H1 (cell line): ENCODE results near the gene DHTKD1. TPM values are rescaled to one million over a fixed set of nuclear protein-coding genes. Genes with fewer than 3 reads are reported as not detected.

Experiments
- CTCF ChIA-PET: fragments of 300-600 bp; sonication (Branson Sonifier 250); formaldehyde crosslinking; loops from one replicate; lab custom pipeline; 2021; ENCODE audit not compliant: partially characterized antibody; lab: Charles Lee
- POLR2A ChIA-PET: fragments of 300-600 bp; sonication (Branson Sonifier 250); formaldehyde crosslinking; loops from one replicate; lab custom pipeline; 2021; ENCODE audit warnings: inconsistent platforms; ENCODE audit not compliant: partially characterized antibody; lab: Charles Lee
- DNase-seq, 2 experiments: peaks; one replicate each; pipeline versions ENCODE4 v3.0.0 to v3.0.0-alpha.2; 2010 to 2022; ENCODE audit warnings: low spot score in 2 of 2, low read depth in 1 of 2, mixed read lengths in 1 of 2
- FAIRE-seq: peaks from 2 replicates; lab custom pipeline; 2011; peaks lifted over from hg19 to GRCh38; lab: Jason Lieb, UNC
- H2AFZ ChIP-seq: 2 replicates; pipeline ENCODE4 v1.8.1; 2012; ENCODE audit warnings: low read length, inconsistent platforms
- H2AK5ac ChIP-seq: 2 replicates; pipeline ENCODE4 v1.6.1; 2013; ENCODE audit warnings: low read depth, low read length
- H2BK120ac ChIP-seq: replicated peaks from 2 replicates; pipeline ENCODE3; 2013; ENCODE audit warnings: low read depth, low read length, inconsistent platforms
- H2BK12ac ChIP-seq: 2 replicates; pipeline ENCODE4 v1.6.1; 2013; ENCODE audit warnings: low read depth, low read length
- H2BK15ac ChIP-seq: 2 replicates; pipeline ENCODE4 v1.6.1; 2013; ENCODE audit warnings: low read length
- H2BK20ac ChIP-seq: 2 replicates; pipeline ENCODE4 v1.6.1; 2013; ENCODE audit warnings: low read length
- H2BK5ac ChIP-seq: 2 replicates; pipeline ENCODE4 v1.6.1; 2013; ENCODE audit warnings: low read depth, low read length
- H3K14ac ChIP-seq: 2 replicates; pipeline ENCODE4 v1.6.1; 2013; ENCODE audit warnings: inconsistent platforms; ENCODE audit not compliant: insufficient read length
- H3K18ac ChIP-seq: 2 replicates; pipeline ENCODE4 v1.6.1; 2013; ENCODE audit warnings: low read length; ENCODE audit errors: extremely low read depth
- H3K23ac ChIP-seq: 2 replicates; pipeline ENCODE4 v1.6.1; 2013; ENCODE audit warnings: inconsistent platforms; ENCODE audit not compliant: insufficient read length
- H3K23me2 ChIP-seq: 2 replicates; pipeline ENCODE4 v1.6.1; 2013; ENCODE audit warnings: low read depth, low read length
- H3K27ac ChIP-seq: 2 replicates; pipeline ENCODE4 v1.6.1; 2011; ENCODE audit warnings: low read depth, low read length, inconsistent platforms
- H3K27me3 ChIP-seq, 4 experiments: replicated peaks in 1 of 4; 1 replicate in 1 of 4; 2 replicates in 3 of 4; pipeline versions ENCODE4 v1.6.1 to v1.8.1; 2011 to 2013; ENCODE audit warnings: low read length in 3 of 4, mild to moderate bottlenecking in 3 of 4, inconsistent platforms in 2 of 4, mixed read lengths in 2 of 4, moderate library complexity in 1 of 4; ENCODE audit not compliant: control insufficient read depth in 3 of 4, insufficient read depth in 3 of 4; ENCODE audit errors: extremely low read depth in 1 of 4
- H3K36me3 ChIP-seq, 4 experiments: 2 replicates each; pipeline versions ENCODE4 v1.6.1 to v1.8.1; 2011 to 2013; ENCODE audit warnings: mild to moderate bottlenecking in 4 of 4, low read length in 3 of 4, moderate library complexity in 2 of 4, control low read depth in 1 of 4, inconsistent platforms in 1 of 4; ENCODE audit not compliant: insufficient read depth in 4 of 4, control insufficient read depth in 2 of 4
- H3K4ac ChIP-seq: replicated peaks from 2 replicates; pipeline ENCODE3; 2013; ENCODE audit warnings: low read length, low read depth, mixed read lengths, inconsistent platforms; ENCODE audit not compliant: insufficient read length
- H3K4me1 ChIP-seq, 4 experiments: replicated peaks in 1 of 4; 1 replicate in 1 of 4; 2 replicates in 3 of 4; pipeline versions ENCODE4 v1.6.1 to v1.8.1; 2011 to 2013; ENCODE audit warnings: low read length in 3 of 4, inconsistent platforms in 2 of 4, mixed read lengths in 1 of 4; ENCODE audit not compliant: insufficient read depth in 4 of 4, control insufficient read depth in 3 of 4
- H3K4me2 ChIP-seq, 2 experiments: 2 replicates each; pipeline versions ENCODE4 v1.6.1 to v1.8.1; 2011 to 2013; ENCODE audit warnings: low read depth in 2 of 2, low read length in 2 of 2, control low read depth in 1 of 2, inconsistent platforms in 1 of 2, mild to moderate bottlenecking in 1 of 2; ENCODE audit not compliant: insufficient read depth in 1 of 2
- H3K4me3 ChIP-seq, 4 experiments: fragments of 200-600, 300-600 bp in 1 of 4; sonication (generic), shearing (Covaris generic), sonication (Bioruptor Twin) in 1 of 4; 2 replicates each; pipeline versions ENCODE4 v1.5.1 to v1.8.1; 2011 to 2016; ENCODE audit warnings: low read length in 4 of 4, low read depth in 3 of 4, control low read depth in 2 of 4, inconsistent platforms in 2 of 4, mild to moderate bottlenecking in 2 of 4, mixed read lengths in 1 of 4, moderate library complexity in 1 of 4; ENCODE audit not compliant: insufficient read depth in 2 of 4; ENCODE audit errors: extremely low read depth in 1 of 4
- H3K56ac ChIP-seq: replicated peaks from 2 replicates; pipeline ENCODE3; 2013; ENCODE audit warnings: low read depth, mild to moderate bottlenecking, mixed read lengths, low read length, inconsistent platforms; ENCODE audit not compliant: insufficient read length
- H3K79me1 ChIP-seq: 2 replicates; pipeline ENCODE4 v1.6.1; 2013; ENCODE audit warnings: low read depth, low read length, control low read depth
- H3K79me2 ChIP-seq, 2 experiments: 2 replicates each; pipeline versions ENCODE4 v1.6.1 to v1.8.1; 2012 to 2013; ENCODE audit warnings: low read length in 2 of 2, mild to moderate bottlenecking in 2 of 2, inconsistent platforms in 1 of 2; ENCODE audit not compliant: insufficient read depth in 2 of 2, control insufficient read depth in 1 of 2
- H3K9ac ChIP-seq, 4 experiments: replicated peaks in 1 of 4; 1 replicate in 1 of 4; 2 replicates in 3 of 4; pipeline versions ENCODE4 v1.6.1 to v1.8.1; 2011 to 2013; ENCODE audit warnings: low read depth in 3 of 4, low read length in 3 of 4, control low read depth in 2 of 4, mild to moderate bottlenecking in 2 of 4, moderate library complexity in 2 of 4, inconsistent platforms in 1 of 4; ENCODE audit errors: extremely low read depth in 1 of 4
- H3K9me3 ChIP-seq, 2 experiments: 2 replicates each; pipeline versions ENCODE4 v1.6.1 to v1.8.1; 2012 to 2013; ENCODE audit warnings: mild to moderate bottlenecking in 2 of 2, moderate library complexity in 2 of 2, control low read depth in 1 of 2, inconsistent platforms in 1 of 2, low read depth in 1 of 2, low read length in 1 of 2, mixed read lengths in 1 of 2; ENCODE audit not compliant: insufficient read depth in 2 of 2
- H4K20me1 ChIP-seq, 2 experiments: replicated peaks in 1 of 2; 2 replicates each; pipeline versions ENCODE3 to v1.8.1; 2011 to 2013; ENCODE audit warnings: inconsistent platforms in 2 of 2, low read length in 2 of 2, mild to moderate bottlenecking in 1 of 2; ENCODE audit not compliant: insufficient read depth in 2 of 2, control insufficient read depth in 1 of 2
- H4K5ac ChIP-seq: 2 replicates; pipeline ENCODE4 v1.6.1; 2013; ENCODE audit warnings: low read length, low read depth, mixed read lengths, inconsistent platforms; ENCODE audit not compliant: insufficient read length
- H4K8ac ChIP-seq: 2 replicates; pipeline ENCODE4 v1.8.0; 2013; ENCODE audit warnings: mild to moderate bottlenecking, moderate library complexity, low read length, inconsistent platforms; ENCODE audit not compliant: insufficient read depth; ENCODE audit errors: extremely low read depth
- H4K91ac ChIP-seq: replicated peaks from 2 replicates; pipeline ENCODE3; 2013; ENCODE audit warnings: low read length, mixed read lengths, inconsistent platforms; ENCODE audit not compliant: insufficient read length
- POLR2A ChIP-seq, 2 experiments: IDR thresholded peaks; 1 replicate in 1 of 2; 2 replicates in 1 of 2; pipeline ENCODE4 v1.6.1; 2011; ENCODE audit warnings: low read depth in 2 of 2, low read length in 2 of 2, mild to moderate bottlenecking in 2 of 2; ENCODE audit errors: control extremely low read depth in 1 of 2
- RXRA ChIP-seq: IDR thresholded peaks from 2 replicates; pipeline ENCODE4 v1.6.1; 2011; ENCODE audit warnings: low read depth, mild to moderate bottlenecking, low read length, moderate library complexity; ENCODE audit not compliant: insufficient read depth
- WGBS, 2 experiments: shearing (Covaris generic) in 1 of 2; methylation state at CpG; one replicate each; pipeline versions ENCODE4 v1.1.6 to v1.1.7; 2013 to 2015; ENCODE audit warnings: low lambda C conversion rate in 2 of 2, mixed read lengths in 2 of 2, inconsistent platforms in 1 of 2, low coverage in 1 of 2, missing lambda C conversion rate in 1 of 2; ENCODE audit not compliant: insufficient replicate concordance in 2 of 2, insufficient coverage in 1 of 2, insufficient read length in 1 of 2; ENCODE audit errors: extremely low coverage in 1 of 2, missing lambda C conversion rate in 1 of 2; 5-methylcytosine and 5-hydroxymethylcytosine counted together
- polyA plus RNA-seq, 7 experiments: library from polyadenylated mRNA; depleted of rRNA in 3 of 7; stranded (reverse) in 5 of 7; unstranded in 2 of 7; fragments of >200 nt in 5 of 7; fragments of 200-250 nt in 2 of 7; gene quantifications; 1 replicate in 5 of 7; 2 replicates in 1 of 7; 4 replicates in 1 of 7; pipeline versions ENCODE4 v1.2.1 to v1.2.3, GENCODE V29; 2011 to 2013; ENCODE audit warnings: missing spikeins in 2 of 7, mixed read lengths in 2 of 7
- total RNA-seq: library from RNA; stranded (reverse); fragmentation: NEBNext Ultra II Directional; extraction: Animal tissue kit (Norgen Biotek cat#: 25700); gene quantifications from 2 replicates; pipeline ENCODE4 v1.2.1, GENCODE V29; 2021

The DHTKD1 gene
- total and polyA plus RNA-seq, 2 of the 8 experiments (the other 6 are each of a cell fraction or from before 2014, with no cell fraction given) = 49.8 to 74.9 TPM

DNA sequence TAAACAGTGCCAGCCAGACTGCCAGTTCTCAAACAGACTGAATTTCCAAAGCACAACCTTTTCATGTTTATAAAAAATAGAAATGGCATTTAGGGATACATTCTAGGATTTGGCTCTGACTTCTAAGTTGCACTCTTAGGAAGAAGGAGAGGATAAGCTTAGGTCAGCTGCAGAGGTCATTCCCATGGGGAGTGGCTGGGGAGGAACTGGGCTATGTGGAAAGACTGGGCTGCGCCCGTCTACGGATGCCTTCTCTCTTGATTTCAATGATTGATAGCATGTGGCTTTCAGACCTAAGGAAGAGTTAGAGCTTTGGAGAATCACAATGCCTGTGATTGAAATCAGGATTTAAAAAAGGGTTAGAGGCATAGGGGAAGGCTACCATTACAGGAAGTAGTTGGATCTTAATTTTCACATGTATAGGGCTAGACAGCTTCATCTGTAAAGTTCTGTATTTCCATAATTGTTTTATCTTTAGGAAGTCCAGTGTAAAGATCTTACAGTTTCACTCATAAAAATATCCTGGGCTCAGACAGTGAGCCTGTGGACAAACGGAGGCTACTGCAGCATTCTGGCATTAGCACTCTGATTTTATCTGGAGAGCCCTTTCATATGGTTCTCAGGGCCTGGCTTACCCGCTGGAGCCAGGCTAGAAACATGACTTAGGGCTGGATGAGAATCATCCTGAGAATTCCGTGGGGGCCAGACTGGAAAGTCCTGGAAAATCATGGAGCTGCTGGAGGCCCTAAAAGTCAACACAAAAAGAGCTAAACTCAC lies 97.4 kb downstream of the DHTKD1 start:
- Histone ChIP-seq H4K8ac (no peak overlapping the region), H2BK120ac (no peak overlapping the region), H2AFZ (no peak overlapping the region), H3K4me2 (no peak overlapping the region), H4K91ac (no peak overlapping the region), H3K27ac (no peak overlapping the region), H3K36me3 (peaks cover under 1 to 70% (median 26%) of the 10 kb centered on the region in 4 experiments; a peak in 7 of 8 replicates)
- 89% methylated on average over 6 of the region's 6 CpGs; no CpG with 5 or more reads in 1 of the 2 experiments for WGBS, 2 experiments
- TF ChIP-seq POLR2A (IDR thresholded peaks at IDR 0.05; ENCODE audit: control extremely low read depth in 1 of 2, low read depth in 2 of 2, low read length in 2 of 2) = 0 out of 3 replicates have a peak, but pooled peaks of 1 of the 2 experiments have one; percentile 27
- no peak for TF ChIP-seq RXRA
- TF ChIP-seq, all 59 proteins: peak for 1
- no peak for DNase-seq
- no peaks in the 10 kb centered on the region for H4K20me1 ChIP-seq
- no peak overlapping the region for H3K23ac ChIP-seq
- H3K9me3 ChIP-seq = no peaks in the 10 kb centered on the region
- POLR2A ChIA-PET = interaction anchor here (0.8 to 2.1 kb wide), 4 partner anchors 14 to 63 kb away, joined by 3 to 6 read pairs (median 3); no protein-coding TSS in a partner anchor
- no peak overlapping the region for H2AK5ac ChIP-seq
- no peak overlapping the region for H2BK12ac ChIP-seq
- H2BK20ac ChIP-seq = no peak overlapping the region
- H3K56ac ChIP-seq = no peak overlapping the region
- no peaks in the 10 kb centered on the region for H3K79me1 ChIP-seq
- H3K18ac ChIP-seq = no peak overlapping the region
- H2BK15ac ChIP-seq = no peak overlapping the region
- H2BK5ac ChIP-seq = no peak overlapping the region
- H3K23me2 ChIP-seq = no peaks in the 10 kb centered on the region
- no peaks in the 10 kb centered on the region for H3K4me1 ChIP-seq
- H3K79me2 ChIP-seq = no peaks in the 10 kb centered on the region
- no peak for FAIRE-seq
- no peaks in the 10 kb centered on the region for H3K27me3 ChIP-seq
- no peak overlapping the region for H3K4me3 ChIP-seq
- H3K4ac ChIP-seq = no peak overlapping the region
- CTCF ChIA-PET = no interaction called here
- H3K14ac ChIP-seq = no peak overlapping the region
- no peak overlapping the region for H3K9ac ChIP-seq
- no peak overlapping the region for H4K5ac ChIP-seq
